Peyer's patch (tissue), 4 donors: Measurements from ENCODE around the gene PPP2R1B.

ENCODE experiments used
- CTCF ChIP-seq, 6 experiments: fragments of 450-650 bp in 4 of 6; fragments of 200-600 bp in 2 of 6; sonication (generic) in 1 of 6; IDR thresholded peaks; one replicate each; pipeline ENCODE4 v1.5.1; 2017 to 2019; ENCODE audit warnings: antibody characterized with exemption in 6 of 6, mild to moderate bottlenecking in 3 of 6, moderate library complexity in 1 of 6
- POLR2A ChIP-seq, 2 donors: fragments of 450-650 bp; IDR thresholded peaks; one replicate each; pipeline ENCODE4 v1.5.1; 2017; ENCODE audit warnings: antibody characterized with exemption in 2 of 2, mild to moderate bottlenecking in 2 of 2, moderate library complexity in 2 of 2

DNA sequence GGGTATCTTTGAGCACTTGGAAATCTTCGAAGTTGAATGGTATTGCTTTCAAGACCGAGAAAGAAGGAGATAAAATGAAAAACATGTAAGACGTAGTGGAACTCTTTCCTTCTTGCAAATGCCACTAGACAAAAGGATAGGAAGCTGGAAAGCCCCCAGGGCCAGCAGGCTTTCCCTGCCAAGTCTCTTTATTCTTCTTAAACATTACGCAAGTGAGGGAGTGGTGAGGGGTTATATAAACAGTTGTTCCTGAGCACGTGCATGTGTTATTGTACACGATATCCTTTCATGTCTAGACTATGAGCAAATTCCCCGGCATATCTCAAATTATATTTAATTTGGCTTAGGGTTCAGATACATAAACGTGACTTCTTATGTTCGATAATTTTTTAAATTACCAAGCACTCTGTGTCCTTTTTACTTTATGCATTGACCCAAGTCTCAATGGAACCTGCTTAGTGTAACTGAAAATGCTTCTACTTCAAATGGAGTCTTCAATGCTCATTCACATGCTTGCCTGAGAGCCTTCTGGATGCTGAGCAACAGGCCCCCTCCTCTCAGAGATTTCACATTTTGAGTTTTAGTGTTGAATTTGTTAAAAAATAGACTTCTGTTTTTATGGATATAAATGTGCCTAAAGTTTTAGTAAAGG, 59.0 kb downstream of the PPP2R1B start:
- TF ChIP-seq CTCF (IDR thresholded peaks at IDR 0.05) (no peak), POLR2A (IDR thresholded peaks at IDR 0.05) (no peak)
